Osteocyte (in vitro differentiated cells): Measurements from ENCODE around the gene UBTF. TPM values are rescaled to one million over a fixed set of nuclear protein-coding genes. Genes with fewer than 3 reads are reported as not detected.

Source experiments
- DNase-seq: peaks from one replicate; pipeline ENCODE4 v3.0.0; 2021; ENCODE audit warnings: mixed read lengths; ENCODE audit not compliant: unreplicated experiment; ENCODE audit errors: extremely low spot score
- H3K27ac Mint-ChIP-seq: one replicate; pipeline ENCODE4 v1.8.0; 2021; ENCODE audit warnings: mild to moderate bottlenecking, mixed read lengths; ENCODE audit not compliant: unreplicated experiment
- H3K27me3 Mint-ChIP-seq: one replicate; pipeline ENCODE4 v1.8.0; 2021; ENCODE audit warnings: mixed read lengths; ENCODE audit not compliant: unreplicated experiment
- H3K36me3 Mint-ChIP-seq: one replicate; pipeline ENCODE4 v1.8.0; 2021; ENCODE audit warnings: mixed read lengths; ENCODE audit not compliant: unreplicated experiment
- H3K4me1 Mint-ChIP-seq: one replicate; pipeline ENCODE4 v1.8.0; 2021; ENCODE audit warnings: mixed read lengths; ENCODE audit not compliant: unreplicated experiment
- H3K4me3 Mint-ChIP-seq: one replicate; pipeline ENCODE4 v1.8.0; 2021; ENCODE audit warnings: mild to moderate bottlenecking, moderate library complexity, mixed read lengths; ENCODE audit not compliant: unreplicated experiment
- H3K9me3 Mint-ChIP-seq: one replicate; pipeline ENCODE4 v1.8.0; 2021; ENCODE audit warnings: mixed read lengths; ENCODE audit not compliant: unreplicated experiment
- CTCF ChIP-seq: fragments of 200-600 bp; sonication (generic); IDR thresholded peaks from 2 replicates; pipeline ENCODE4 v1.5.0; 2021; ENCODE audit warnings: antibody characterized with exemption, mild to moderate bottlenecking, moderate library complexity
- total RNA-seq: library from RNA; stranded (reverse); gene quantifications from 2 replicates; pipeline ENCODE4 v1.2.1, GENCODE V29; 2021

Gene UBTF
- total RNA-seq, 1 donor from 2014 or later: 96.9 TPM

- Mint-ChIP-seq H3K27ac (no peak overlapping the region), H3K4me1 (no peaks in the 10 kb centered on the region), H3K9me3 (no peaks in the 10 kb centered on the region), H3K36me3 (no peaks in the 10 kb centered on the region), H3K27me3 (peaks cover 19% of the 10 kb centered on the region), H3K4me3 (no peak overlapping the region)
- no peak for DNase-seq
- no peak for TF ChIP-seq CTCF
These were observed 38.6 kb upstream of the UBTF start for GRCh38 chr17:44257815-44258760.

- no peaks in the 10 kb centered on the region for H3K9me3 Mint-ChIP-seq
- no peak overlapping the region for H3K27ac Mint-ChIP-seq
- H3K36me3 Mint-ChIP-seq: no peaks in the 10 kb centered on the region
- no peak for DNase-seq
- H3K4me1 Mint-ChIP-seq: no peaks in the 10 kb centered on the region
- no peak for TF ChIP-seq CTCF
- H3K27me3 Mint-ChIP-seq: peaks cover 19% of the 10 kb centered on the region
- no peak overlapping the region for H3K4me3 Mint-ChIP-seq
These were observed 37.2 kb upstream of the UBTF start for GRCh38 chr17:44256671-44257070.

GRCh38 chr17:44255915-44256314, 36.4 kb upstream of the UBTF start:
- Mint-ChIP-seq H3K27ac (no peak overlapping the region), H3K36me3 (no peaks in the 10 kb centered on the region), H3K27me3 (peaks cover 19% of the 10 kb centered on the region), H3K4me1 (no peaks in the 10 kb centered on the region), H3K4me3 (no peak overlapping the region), H3K9me3 (no peaks in the 10 kb centered on the region)
- no peak for DNase-seq
- no peak for TF ChIP-seq CTCF

- Mint-ChIP-seq H3K4me1 (no peaks in the 10 kb centered on the region), H3K9me3 (no peaks in the 10 kb centered on the region), H3K27ac (no peak overlapping the region), H3K36me3 (no peaks in the 10 kb centered on the region), H3K27me3 (peaks cover 19% of the 10 kb centered on the region), H3K4me3 (no peak overlapping the region)
- no peak for DNase-seq
- TF ChIP-seq CTCF: no peak
These were observed 35.1 kb upstream of the UBTF start for GRCh38 chr17:44254361-44255095.

- DNase-seq: no peak
- Mint-ChIP-seq H3K27ac (no peak overlapping the region), H3K4me3 (no peak overlapping the region), H3K27me3 (peaks cover 19% of the 10 kb centered on the region), H3K4me1 (no peaks in the 10 kb centered on the region), H3K9me3 (no peaks in the 10 kb centered on the region), H3K36me3 (no peaks in the 10 kb centered on the region)
- TF ChIP-seq CTCF: no peak
These were observed 33.5 kb upstream of the UBTF start for GRCh38 chr17:44253006-44253405.
